OCI-LY7 (cell line): Measurements from ENCODE around the gene FARP2. TPM values are rescaled to one million over a fixed set of nuclear protein-coding genes. Genes with fewer than 3 reads are reported as not detected.

Experiments
- BruUV-seq: library from RNA; stranded (reverse); fragments of 400-500 nt; replicated peaks from 2 replicates; lab custom pipeline; 2021; lab: Mats Ljungman, UMichigan
- CTCF ChIA-PET: fragments of 300-600 bp; sonication (Branson Sonifier 250); formaldehyde crosslinking; loops from one replicate; lab custom pipeline; 2022; ENCODE audit warnings: antibody characterized with exemption; ENCODE audit not compliant: unreplicated experiment; lab: Charles Lee
- POLR2A ChIA-PET: fragments of 300-600 bp; sonication (Branson Sonifier 250); formaldehyde crosslinking; loops from one replicate; lab custom pipeline; 2022; ENCODE audit warnings: antibody characterized with exemption; lab: Charles Lee
- DNase-seq: peaks from one replicate; pipeline ENCODE4 v3.0.0-alpha.2; 2015; ENCODE audit warnings: low spot score
- H2AFZ ChIP-seq: fragments of 200-600 bp; sonication (generic), shearing (Covaris generic); 2 replicates; pipeline ENCODE4 v1.6.1; 2014; ENCODE audit warnings: mild to moderate bottlenecking, antibody characterized with exemption, low read length, moderate library complexity
- H3K27ac ChIP-seq: fragments of 200-600 bp; sonication (generic); 2 replicates; pipeline ENCODE4 v1.5.1; 2014; ENCODE audit warnings: mixed run types, low read depth, mild to moderate bottlenecking, moderate library complexity, low read length, inconsistent platforms; ENCODE audit not compliant: poor library complexity, severe bottlenecking
- H3K36me3 ChIP-seq: fragments of 200-600 bp; sonication (generic); 2 replicates; pipeline ENCODE4 v1.6.1; 2014; ENCODE audit warnings: mild to moderate bottlenecking, antibody characterized with exemption, low read length, moderate library complexity, mixed read lengths; ENCODE audit not compliant: insufficient read depth
- H3K4me1 ChIP-seq: fragments of 200-600 bp; sonication (generic); 2 replicates; pipeline ENCODE4 v1.5.1; 2014; ENCODE audit warnings: mild to moderate bottlenecking, low read length; ENCODE audit not compliant: insufficient read depth, poor library complexity, severe bottlenecking
- H3K4me2 ChIP-seq: fragments of 200-600 bp; sonication (generic); 2 replicates; pipeline ENCODE4 v1.6.1; 2014; ENCODE audit warnings: mild to moderate bottlenecking, low read length
- H3K4me3 ChIP-seq: fragments of 200-600 bp; sonication (generic); 2 replicates; pipeline ENCODE4 v1.5.1; 2014; ENCODE audit warnings: mild to moderate bottlenecking, low read depth, low read length; ENCODE audit not compliant: poor library complexity, severe bottlenecking
- H3K79me2 ChIP-seq: fragments of 200-600 bp; sonication (generic); 2 replicates; pipeline ENCODE4 v1.6.1; 2016; ENCODE audit warnings: low read depth, mild to moderate bottlenecking, low read length, moderate library complexity, mixed read lengths; ENCODE audit not compliant: insufficient read depth
- H3K9me2 ChIP-seq: fragments of 200-600 bp; sonication (generic); 2 replicates; pipeline ENCODE4 v1.6.1; 2016; ENCODE audit warnings: mild to moderate bottlenecking, low read length, mixed read lengths; ENCODE audit not compliant: insufficient read depth
- H3K9me3 ChIP-seq: fragments of 200-600 bp; sonication (generic); 2 replicates; pipeline ENCODE4 v1.6.1; 2014; ENCODE audit warnings: mild to moderate bottlenecking, mixed run types, low read length, mixed read lengths
- H4K20me1 ChIP-seq: fragments of 200-600 bp; sonication (generic); 2 replicates; pipeline ENCODE4 v1.6.1; 2014; ENCODE audit warnings: mild to moderate bottlenecking, antibody characterized with exemption, low read length, moderate library complexity, mixed read lengths; ENCODE audit not compliant: insufficient read depth
- EZH2phosphoT487 ChIP-seq: fragments of 200-600 bp; sonication (generic); IDR thresholded peaks from 2 replicates; pipeline ENCODE4 v1.6.1; 2018; ENCODE audit warnings: low read depth, borderline replicate concordance, mild to moderate bottlenecking, mixed run types, antibody characterized with exemption, low read length, moderate library complexity, mixed read lengths
- intact Hi-C: fragments of 100-400 bp; cut with micrococcal nuclease; formaldehyde crosslinking; loops from one replicate; pipeline ENCODE4 v1.10.0; 2022; ENCODE audit not compliant: unreplicated experiment
- total RNA-seq, 2 experiments: library from RNA; depleted of rRNA in 1 of 2; stranded (reverse); fragments of >200 nt in 1 of 2; shearing (Covaris generic) in 1 of 2; gene quantifications; 2 replicates each; pipeline ENCODE4 v1.2.3, GENCODE V29; 2014 to 2022
- TF ChIP-seq, protein P1 (sequence below): fragments of 200-600 bp; sonication (generic); conservative IDR thresholded peaks from 2 replicates; pipeline ENCODE4 v1.5.1; 2014; ENCODE audit warnings: mild to moderate bottlenecking, antibody characterized with exemption, low read length, moderate library complexity, mixed read lengths

Gene FARP2
- total RNA-seq, 2 experiments from 2014 or later, result 33.6 to 52.7 TPM

DNA sequence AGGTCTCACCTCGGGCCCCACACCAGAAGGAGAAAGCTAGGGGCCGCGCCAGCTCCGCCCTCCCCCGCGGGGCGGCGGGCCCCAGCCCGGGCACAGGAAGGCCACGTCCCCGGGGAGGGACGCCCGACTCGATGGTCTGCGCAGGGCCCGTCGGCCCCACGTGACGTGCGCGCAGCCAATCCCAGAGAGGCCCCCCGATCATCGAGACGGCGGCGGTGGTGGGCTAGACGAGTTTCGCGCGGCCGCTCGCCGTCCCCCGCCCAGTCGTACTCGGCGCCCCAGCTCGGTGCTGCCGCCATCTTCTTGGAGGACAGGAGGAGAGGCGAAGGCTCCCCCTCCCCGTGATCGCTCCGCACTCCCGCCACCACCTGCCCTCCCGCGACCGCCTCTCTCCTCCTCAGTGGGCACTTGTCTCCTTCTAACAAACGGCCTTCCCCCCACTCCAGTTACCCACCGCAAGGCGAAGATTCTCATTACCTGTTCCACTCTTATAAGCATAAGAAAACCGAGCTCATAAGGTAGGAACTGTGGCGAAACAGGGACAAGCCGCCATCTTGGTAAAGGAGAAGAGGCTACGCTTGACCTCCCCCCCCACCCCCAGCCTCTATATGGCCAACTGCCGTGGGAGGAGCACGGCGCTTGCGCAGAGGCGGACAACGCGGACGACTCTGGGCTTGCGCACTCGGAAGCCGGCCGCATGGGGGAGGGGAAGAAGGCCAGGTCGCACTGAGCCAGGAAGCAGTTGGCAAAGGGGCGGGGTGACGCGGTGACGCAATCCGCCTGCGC lies 40.8 kb upstream of the FARP2 start, which contains the start of gene HDLBP:
Gene HDLBP (minus strand): TSS at position 580 of the 786 bp plus-strand sequence. CDS start 48,803 bp downstream, outside the sequence.
- H3K4me2 ChIP-seq, result peak within 1 kb of the TSS; percentile 86
- H3K9me3 ChIP-seq, result no peaks in the 10 kb centered on the region
- peak; percentile 99 for DNase-seq
- peaks cover 88% of the 10 kb centered on the region for H3K79me2 ChIP-seq
- peaks cover 56% of the 10 kb centered on the region for H4K20me1 ChIP-seq
- BruUV-seq, result no TSS peak
- no peaks in the 10 kb centered on the region for H3K9me2 ChIP-seq
- no peak for TF ChIP-seq EZH2phosphoT487
- TF ChIP-seq, protein P1, sequence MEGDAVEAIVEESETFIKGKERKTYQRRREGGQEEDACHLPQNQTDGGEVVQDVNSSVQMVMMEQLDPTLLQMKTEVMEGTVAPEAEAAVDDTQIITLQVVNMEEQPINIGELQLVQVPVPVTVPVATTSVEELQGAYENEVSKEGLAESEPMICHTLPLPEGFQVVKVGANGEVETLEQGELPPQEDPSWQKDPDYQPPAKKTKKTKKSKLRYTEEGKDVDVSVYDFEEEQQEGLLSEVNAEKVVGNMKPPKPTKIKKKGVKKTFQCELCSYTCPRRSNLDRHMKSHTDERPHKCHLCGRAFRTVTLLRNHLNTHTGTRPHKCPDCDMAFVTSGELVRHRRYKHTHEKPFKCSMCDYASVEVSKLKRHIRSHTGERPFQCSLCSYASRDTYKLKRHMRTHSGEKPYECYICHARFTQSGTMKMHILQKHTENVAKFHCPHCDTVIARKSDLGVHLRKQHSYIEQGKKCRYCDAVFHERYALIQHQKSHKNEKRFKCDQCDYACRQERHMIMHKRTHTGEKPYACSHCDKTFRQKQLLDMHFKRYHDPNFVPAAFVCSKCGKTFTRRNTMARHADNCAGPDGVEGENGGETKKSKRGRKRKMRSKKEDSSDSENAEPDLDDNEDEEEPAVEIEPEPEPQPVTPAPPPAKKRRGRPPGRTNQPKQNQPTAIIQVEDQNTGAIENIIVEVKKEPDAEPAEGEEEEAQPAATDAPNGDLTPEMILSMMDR, result peak; percentile 79
- ChIA-PET CTCF (no interaction called here), POLR2A (interaction anchor here (0.5 to 1.5 kb wide), 9 partner anchors 12 to 575 kb away, joined by 3 to 7 read pairs (median 5); partner anchors contain the start of gene DTYMK)
- H3K4me3 ChIP-seq, result peak within 1 kb of the TSS; percentile 96
- H3K4me1 ChIP-seq, result peaks cover 68% of the 10 kb centered on the region
- peak within 1 kb of the TSS; percentile 47; the same call in 1 of the 2 replicates for H2AFZ ChIP-seq
- H3K36me3 ChIP-seq, result peaks cover 31% of the 10 kb centered on the region
- H3K27ac ChIP-seq, result peak within 1 kb of the TSS; percentile 87
- intact Hi-C loops, result loop anchor here (1.0 to 10.0 kb wide), 5 partner anchors 21 to 730 kb away; partner anchors contain the start of genes CAPN10, FARP2, ING5 and STK25

DNA sequence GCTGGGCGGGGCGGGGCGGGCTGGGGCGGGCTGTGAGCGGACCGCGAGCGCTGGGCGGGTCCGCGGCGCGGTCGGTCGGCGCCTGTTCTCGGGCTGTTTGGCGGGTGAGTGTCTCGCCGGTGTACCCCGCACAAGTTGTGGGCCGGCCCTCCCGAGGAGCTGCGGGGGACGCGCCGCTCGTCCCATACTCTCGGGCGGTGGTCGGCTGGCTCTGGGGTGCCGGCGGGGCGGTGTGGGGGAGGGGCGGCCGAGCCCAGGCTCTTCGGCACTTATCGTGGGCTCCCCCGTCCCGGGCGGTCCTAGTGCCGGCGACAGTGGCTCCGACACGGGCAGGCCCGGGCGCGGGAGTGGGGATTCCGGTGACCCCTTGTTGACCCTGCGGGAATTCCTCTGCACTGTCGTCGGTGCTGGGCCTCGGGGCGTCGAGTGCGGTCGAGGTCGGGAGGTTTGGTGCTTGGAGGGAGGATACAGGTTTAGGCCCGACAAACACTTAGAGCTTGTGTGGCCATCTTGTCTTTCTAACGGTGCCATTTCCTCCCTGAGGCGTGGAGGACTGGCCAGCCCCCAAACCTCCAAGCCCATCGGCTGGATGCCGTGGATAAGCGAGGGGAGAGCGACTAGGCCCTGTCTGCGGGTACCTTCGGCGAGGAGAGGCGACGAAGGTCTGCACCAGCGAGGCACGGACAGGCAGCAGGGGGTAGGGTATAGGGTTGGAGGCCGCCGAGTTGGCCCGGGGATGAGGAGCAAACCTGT lies 40.0 kb upstream of the FARP2 start, which contains the start of gene SEPTIN2:
Gene SEPTIN2 (plus strand): TSS at position 47 of the 753 bp plus-strand sequence. CDS start 8,308 bp downstream, outside the sequence.
- Histone ChIP-seq H4K20me1 (peaks cover 55% of the 10 kb centered on the region), H3K36me3 (peaks cover 39% of the 10 kb centered on the region), H3K9me2 (no peaks in the 10 kb centered on the region), H3K4me1 (peaks cover 68% of the 10 kb centered on the region), H2AFZ (peak within 1 kb of the TSS; percentile 47; the same call in 1 of the 2 replicates), H3K4me2 (peak within 1 kb of the TSS; percentile 86), H3K79me2 (peaks cover 88% of the 10 kb centered on the region), H3K9me3 (no peaks in the 10 kb centered on the region), H3K27ac (peak within 1 kb of the TSS; percentile 87), H3K4me3 (peak within 1 kb of the TSS; percentile 96)
- BruUV-seq, result no TSS peak
- POLR2A ChIA-PET, result interaction anchor here (1.0 to 1.5 kb wide), 4 partner anchors 52 to 370 kb away, joined by 3 to 6 read pairs (median 4); partner anchors contain the start of gene DTYMK
- peak; percentile 72 for DNase-seq
- intact Hi-C loops, result loop anchor here (1.0 to 10.0 kb wide), 5 partner anchors 20 to 731 kb away; partner anchors contain the start of genes CAPN10, FARP2, ING5 and STK25
- TF ChIP-seq, protein P1, result no peak
- TF ChIP-seq EZH2phosphoT487, result no peak
- CTCF ChIA-PET, result no interaction called here
